HepG2 (cell line): Measurements from ENCODE around the gene C2orf74. TPM values are rescaled to one million over a fixed set of nuclear protein-coding genes. Genes with fewer than 3 reads are reported as not detected.

Experiments
- ATAC-seq: fragments of 200-7000 bp; cut with Tn5 transposase; 3 replicates; pipeline ENCODE4 v1.9.1; 2020; ENCODE audit warnings: mild to moderate bottlenecking, moderate library complexity
- BruUV-seq: library from RNA; stranded (reverse); fragments of 400-500 nt; replicated peaks from 2 replicates; lab custom pipeline; 2021; lab: Mats Ljungman, UMichigan
- CTCF ChIA-PET: fragments of 300-600 bp; formaldehyde crosslinking; extraction: SDS; loops from one replicate; lab custom pipeline; 2021; ENCODE audit warnings: low total read pairs, inconsistent platforms, low intra/inter-chr PET ratio; lab: Yijun Ruan, JAX
- POLR2A ChIA-PET: fragments of 350-600 bp; sonication (Branson Sonifier 250); formaldehyde crosslinking; loops from one replicate; lab custom pipeline; 2020; ENCODE audit warnings: antibody characterized with exemption, inconsistent platforms; lab: Yijun Ruan, JAX
- DNase-seq: peaks from one replicate; pipeline ENCODE4 v3.0.0-alpha.2; 2015; ENCODE audit warnings: low spot score
- FAIRE-seq: peaks from 3 replicates; lab custom pipeline; 2011; peaks lifted over from hg19 to GRCh38; lab: Jason Lieb, UNC
- H2AFZ ChIP-seq: one replicate; pipeline ENCODE4 v1.6.1; 2011; ENCODE audit warnings: low read length, inconsistent platforms
- H3K27ac ChIP-seq: fragments of 300-600 bp; 3 replicates; pipeline ENCODE4 v1.8.0; 2011; ENCODE audit warnings: mixed run types, mild to moderate bottlenecking, mixed read lengths, low read length, inconsistent platforms; ENCODE audit not compliant: insufficient read depth; ENCODE audit errors: extremely low read length
- H3K27me3 ChIP-seq, 2 experiments: fragments of 200-600 bp in 1 of 2; 2 replicates in 1 of 2; 3 replicates in 1 of 2; pipeline versions ENCODE4 v1.6.0 to v1.8.0; 2011; ENCODE audit warnings: low read length in 2 of 2, mild to moderate bottlenecking in 2 of 2, moderate library complexity in 2 of 2, inconsistent platforms in 1 of 2; ENCODE audit not compliant: insufficient read depth in 2 of 2, control insufficient read depth in 1 of 2
- H3K36me3 ChIP-seq, 2 experiments: fragments of 200-600 bp in 1 of 2; replicated peaks in 1 of 2; 2 replicates in 1 of 2; 3 replicates in 1 of 2; pipeline versions ENCODE4 v1.5.1 to v1.8.0; 2011; ENCODE audit warnings: low read length in 2 of 2, inconsistent platforms in 1 of 2; ENCODE audit not compliant: insufficient read depth in 2 of 2, control insufficient read depth in 1 of 2
- H3K4me1 ChIP-seq: 2 replicates; pipeline ENCODE4 v1.5.1; 2012; ENCODE audit warnings: low read length, inconsistent platforms; ENCODE audit not compliant: insufficient read depth
- H3K4me2 ChIP-seq: 2 replicates; pipeline ENCODE4 v1.6.0; 2011; ENCODE audit warnings: low read depth, low read length, inconsistent platforms
- H3K4me3 ChIP-seq, 3 experiments: fragments of 200-600 bp in 1 of 3; sonication (generic), shearing (Covaris generic) in 1 of 3; replicated peaks in 1 of 3; 2 replicates each; pipeline ENCODE4 v1.5.1; 2011 to 2016; ENCODE audit warnings: low read length in 3 of 3, inconsistent platforms in 2 of 3, low read depth in 2 of 3, mild to moderate bottlenecking in 2 of 3, control low read depth in 1 of 3, mixed read lengths in 1 of 3; ENCODE audit not compliant: insufficient read depth in 1 of 3
- H3K79me2 ChIP-seq: one replicate; pipeline ENCODE4 v1.6.1; 2011; ENCODE audit warnings: low read length, inconsistent platforms; ENCODE audit not compliant: insufficient read depth
- H3K9ac ChIP-seq: 2 replicates; pipeline ENCODE4 v1.6.0; 2011; ENCODE audit warnings: mild to moderate bottlenecking, low read depth, low read length, inconsistent platforms; ENCODE audit not compliant: insufficient read depth
- H3K9me3 ChIP-seq: 2 replicates; pipeline ENCODE4 v1.5.1; 2012; ENCODE audit warnings: mild to moderate bottlenecking, low read length
- H4K20me1 ChIP-seq: 2 replicates; pipeline ENCODE4 v1.6.0; 2011; ENCODE audit warnings: inconsistent platforms, mild to moderate bottlenecking, low read length, moderate library complexity; ENCODE audit not compliant: insufficient read depth
- ARID3A ChIP-seq: IDR thresholded peaks from 2 replicates; pipeline ENCODE4 v1.6.1; 2012; ENCODE audit warnings: low read depth, low read length, improper control_type of control experiment
- EEA1 ChIP-seq: sonication (generic); formaldehyde crosslinking; IDR thresholded peaks from 2 replicates; pipeline ENCODE4 v1.5.1; 2020; ENCODE audit warnings: mild to moderate bottlenecking, missing genetic modification reagents, borderline replicate concordance
- EP300 ChIP-seq, 3 experiments: sonication (generic) in 1 of 3; formaldehyde crosslinking in 1 of 3; IDR thresholded peaks; 2 replicates each; pipeline versions ENCODE4 v1.5.1 to v1.6.1; 2011 to 2020; ENCODE audit warnings: low read depth in 2 of 3, low read length in 2 of 3, borderline replicate concordance in 1 of 3, improper control_type of control experiment in 1 of 3, mild to moderate bottlenecking in 1 of 3, missing genetic modification reagents in 1 of 3, moderate library complexity in 1 of 3
- FOXO1 ChIP-seq: sonication (generic); formaldehyde crosslinking; IDR thresholded peaks from 2 replicates; pipeline ENCODE4 v1.4.0; 2020; ENCODE audit warnings: missing genetic modification reagents
- HOXA7 ChIP-seq: sonication (generic); formaldehyde crosslinking; IDR thresholded peaks from 2 replicates; pipeline ENCODE4 v1.8.1; 2022; ENCODE audit warnings: mild to moderate bottlenecking, missing genetic modification reagents, moderate library complexity
- MED1 ChIP-seq: sonication (generic); formaldehyde crosslinking; IDR thresholded peaks from 2 replicates; pipeline ENCODE4 v1.4.0; 2020; ENCODE audit warnings: missing genetic modification reagents
- MEIS2 ChIP-seq: sonication (generic); formaldehyde crosslinking; IDR thresholded peaks from 2 replicates; pipeline ENCODE4 v1.9.0; 2021; ENCODE audit warnings: mild to moderate bottlenecking, missing genetic modification reagents
- NFIC ChIP-seq: IDR thresholded peaks from 2 replicates; pipeline ENCODE4 v1.6.1; 2012; ENCODE audit warnings: mild to moderate bottlenecking, low read length, inconsistent platforms
- PHF21A ChIP-seq: sonication (generic); formaldehyde crosslinking; IDR thresholded peaks from 2 replicates; pipeline ENCODE4 v1.5.0; 2020; ENCODE audit warnings: mild to moderate bottlenecking, missing genetic modification reagents
- SMARCC2 ChIP-seq: fragments of 450-650 bp; IDR thresholded peaks from 2 replicates; pipeline ENCODE4 v1.6.1; 2017; ENCODE audit warnings: antibody characterized with exemption, mild to moderate bottlenecking
- ZNF572 ChIP-seq: sonication (generic); formaldehyde crosslinking; IDR thresholded peaks from 2 replicates; pipeline ENCODE4 v1.5.1; 2020; ENCODE audit warnings: mild to moderate bottlenecking, missing genetic modification reagents
- ZNF577 ChIP-seq: sonication (generic); formaldehyde crosslinking; IDR thresholded peaks from 2 replicates; pipeline ENCODE4 v1.4.0; 2020; ENCODE audit warnings: mild to moderate bottlenecking, low read depth, missing genetic modification reagents, borderline replicate concordance
- ZNF619 ChIP-seq: sonication (generic); formaldehyde crosslinking; IDR thresholded peaks from 2 replicates; pipeline ENCODE4 v1.4.0; 2020; ENCODE audit warnings: mild to moderate bottlenecking, missing genetic modification reagents
- ZSCAN30 ChIP-seq: sonication (generic); formaldehyde crosslinking; IDR thresholded peaks from 2 replicates; pipeline ENCODE4 v1.5.0; 2020; ENCODE audit warnings: mild to moderate bottlenecking, missing genetic modification reagents
- WGBS: methylation state at CpG from one replicate; pipeline ENCODE4 v1.1.6; 2017; ENCODE audit warnings: low lambda C conversion rate; 5-methylcytosine and 5-hydroxymethylcytosine counted together
- in situ Hi-C: cut with HindIII; loops from 2 replicates; pipeline ENCODE4 v1.10.0; 2017; ENCODE audit warnings: low pct_unique_long_range_greater_than_20kb; ENCODE audit not compliant: extremely low pct_ligation_motif_present
- intact Hi-C: fragments of 100-400 bp; cut with micrococcal nuclease; formaldehyde crosslinking; loops from one replicate; pipeline ENCODE4 v1.10.0; 2022; ENCODE audit not compliant: unreplicated experiment
- polyA plus RNA-seq, 8 experiments: library from polyadenylated mRNA; depleted of rRNA in 3 of 8; stranded (reverse) in 7 of 8; unstranded in 1 of 8; fragments of >200 nt; fragmentation: Illumina TruSeq in 4 of 8; extraction: Trizol in 4 of 8; gene quantifications; 2 replicates each; pipeline versions ENCODE4 v1.2.1 to v1.2.3, GENCODE V29; 2011 to 2016; ENCODE audit warnings: low read depth in 4 of 8, missing spikeins in 1 of 8, mixed read lengths in 1 of 8; ENCODE audit not compliant: insufficient read depth in 1 of 8
- total RNA-seq, 5 experiments: library from RNA; depleted of rRNA; stranded (reverse); fragments of >200 nt; fragmentation: Illumina TruSeq; extraction: Trizol; gene quantifications; 2 replicates each; pipeline ENCODE4 v1.2.3, GENCODE V29; 2016; ENCODE audit warnings: low read depth in 1 of 5
- TF ChIP-seq, protein P1 (sequence below): IDR thresholded peaks from 2 replicates; pipeline ENCODE4 v1.6.1; 2016; ENCODE audit warnings: missing genetic modification reagents, missing compliant biosample characterization

The C2orf74 gene
- total and polyA plus RNA-seq, 2 of the 13 experiments (the other 11 are each of a cell fraction or from before 2014, with no cell fraction given): 10.6 to 13.8 TPM

DNA sequence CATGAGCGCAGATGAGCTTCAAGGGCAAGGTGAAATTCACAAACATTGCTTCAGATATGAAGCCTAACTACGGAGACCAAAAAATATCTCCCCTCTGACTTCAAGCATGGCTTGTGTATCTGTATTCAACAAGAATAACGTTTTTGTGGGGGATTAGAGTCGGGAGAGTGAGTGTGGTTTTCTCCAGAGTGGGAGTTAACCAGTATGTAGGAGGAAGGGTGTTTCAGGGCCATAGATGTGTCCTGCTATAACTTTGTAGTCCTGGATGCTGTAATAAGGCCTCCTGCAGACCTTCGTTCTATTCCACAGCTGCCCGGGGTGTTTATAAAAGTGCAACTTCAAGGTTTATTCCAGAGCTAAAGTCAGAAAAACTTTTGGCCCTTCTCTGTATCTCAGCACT lies 12.9 kb upstream of the C2orf74 start (continued):
- TF ChIP-seq, protein P1, sequence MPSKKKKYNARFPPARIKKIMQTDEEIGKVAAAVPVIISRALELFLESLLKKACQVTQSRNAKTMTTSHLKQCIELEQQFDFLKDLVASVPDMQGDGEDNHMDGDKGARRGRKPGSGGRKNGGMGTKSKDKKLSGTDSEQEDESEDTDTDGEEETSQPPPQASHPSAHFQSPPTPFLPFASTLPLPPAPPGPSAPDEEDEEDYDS (CRISPR knock-in tag): no peak
- TF ChIP-seq ARID3A: no peak
- no peak for TF ChIP-seq PHF21A
- no peak for TF ChIP-seq MEIS2 (CRISPR knock-in tag)

DNA sequence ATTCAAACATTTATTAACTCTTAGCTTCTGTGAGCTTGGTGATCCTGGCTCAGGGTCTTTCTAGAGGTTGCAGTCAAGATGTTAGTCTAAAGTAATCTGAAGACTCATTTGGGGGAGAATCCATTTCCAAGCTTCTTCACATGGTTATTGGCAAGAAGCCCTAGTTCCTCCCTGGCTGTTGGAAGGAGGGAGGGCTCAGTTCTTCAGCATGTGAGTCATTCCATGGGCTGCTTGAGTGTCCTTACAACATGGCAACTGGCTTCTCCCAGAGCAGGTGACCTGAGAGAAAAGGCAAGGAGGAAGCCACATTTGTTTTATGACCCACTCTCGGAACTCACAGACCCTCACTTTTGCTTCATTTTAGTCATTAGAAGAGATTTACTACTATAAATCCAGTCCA lies 10.6 kb upstream of the C2orf74 start:
- no peaks in the 10 kb centered on the region for H3K9me3 ChIP-seq
- H3K27ac ChIP-seq: no peak overlapping the region
- FAIRE-seq: no peak
- no TSS peak for BruUV-seq
- ChIA-PET CTCF (no interaction called here), POLR2A (no interaction called here)
- intact Hi-C loops: no loop called here
- no peak overlapping the region for H3K4me3 ChIP-seq
- H3K4me2 ChIP-seq: no peak overlapping the region
- no peak for DNase-seq
- H2AFZ ChIP-seq: no peak overlapping the region
- TF ChIP-seq ZSCAN30 (no peak), ZNF572 (CRISPR knock-in tag) (no peak), FOXO1 (no peak), ZNF577 (CRISPR knock-in tag) (no peak), MED1 (no peak), EEA1 (CRISPR knock-in tag) (no peak), EP300 (IDR thresholded peaks at IDR 0.05; ENCODE audit: low read depth in 2 of 2, low read length in 2 of 2) (no peak), EP300 (CRISPR knock-in tag; IDR thresholded peaks at IDR 0.05; ENCODE audit: borderline replicate concordance) (no peak), ZNF619 (CRISPR knock-in tag) (no peak), NFIC (no peak), HOXA7 (CRISPR knock-in tag) (no peak), SMARCC2 (no peak)
- 100% methylated on average over 1 of the region's 1 CpG for WGBS
- ATAC-seq: no peak
- H3K4me1 ChIP-seq: no peaks in the 10 kb centered on the region
- H3K36me3 ChIP-seq: peaks cover 5 to 8% of the 10 kb centered on the region in 2 experiments; a peak in 3 of 5 replicates
- no peaks in the 10 kb centered on the region for H3K27me3 ChIP-seq
- in situ Hi-C loops: no loop called here
- H4K20me1 ChIP-seq: no peaks in the 10 kb centered on the region
- no peaks in the 10 kb centered on the region for H3K79me2 ChIP-seq
- no peak overlapping the region for H3K9ac ChIP-seq
